ENCODE results near the gene ATP6V1A.

DNA sequence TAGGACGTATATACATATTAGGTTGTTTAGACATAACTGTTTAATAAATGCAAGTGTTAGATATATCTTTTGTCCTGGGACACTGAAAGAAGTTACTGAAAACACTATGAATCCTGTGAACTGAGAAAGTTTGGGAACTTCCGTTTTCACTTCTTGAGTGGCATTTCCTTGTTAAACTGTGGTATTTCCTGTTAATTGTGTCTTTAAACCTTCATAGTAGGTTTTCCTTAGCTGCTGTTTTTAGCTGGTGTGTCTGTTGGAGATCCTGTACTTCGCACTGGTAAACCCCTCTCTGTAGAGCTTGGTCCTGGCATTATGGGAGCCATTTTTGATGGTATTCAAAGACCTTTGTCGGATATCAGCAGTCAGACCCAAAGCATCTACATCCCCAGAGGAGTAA, 37.1 kb downstream of the ATP6V1A start:
- TF ChIP-seq EZH2 (IDR thresholded peaks at IDR 0.05; ENCODE audit: insufficient read depth, low read length) (no peak), CTCF (IDR thresholded peaks at IDR 0.05; ENCODE audit: insufficient read depth, low read depth, low read length) (no peak)

All from astrocyte (in vitro differentiated cells and primary cell).